ENCODE results near the gene GSG1L2.

The GSG1L2 gene

GRCh38 chr17:9824797-9825338 lies 3.0 kb upstream of the GSG1L2 start:
- DNase-seq (ENCODE audit: low read depth), result no peak

DNA sequence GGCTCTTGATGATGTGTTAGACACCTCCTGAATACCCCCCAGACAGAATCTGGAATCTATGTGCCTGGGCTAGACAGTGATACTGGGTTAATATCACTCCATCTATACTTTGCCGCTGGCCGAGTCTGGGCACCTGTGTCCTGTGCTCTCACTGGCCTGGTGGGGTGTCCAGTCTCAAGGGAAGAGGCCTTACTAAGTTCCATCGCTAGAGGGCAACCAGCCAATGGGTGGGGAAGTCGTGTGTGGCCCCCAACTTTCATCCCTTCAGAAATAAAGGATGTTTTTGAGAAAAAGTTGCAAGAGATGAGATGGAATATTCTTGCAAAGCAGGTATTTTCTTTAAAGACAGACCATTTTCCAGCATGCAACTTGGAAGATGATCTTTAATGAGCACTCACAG lies 2.2 kb upstream of the GSG1L2 start:
- DNase-seq (ENCODE audit: low read depth), result no peak

DNA sequence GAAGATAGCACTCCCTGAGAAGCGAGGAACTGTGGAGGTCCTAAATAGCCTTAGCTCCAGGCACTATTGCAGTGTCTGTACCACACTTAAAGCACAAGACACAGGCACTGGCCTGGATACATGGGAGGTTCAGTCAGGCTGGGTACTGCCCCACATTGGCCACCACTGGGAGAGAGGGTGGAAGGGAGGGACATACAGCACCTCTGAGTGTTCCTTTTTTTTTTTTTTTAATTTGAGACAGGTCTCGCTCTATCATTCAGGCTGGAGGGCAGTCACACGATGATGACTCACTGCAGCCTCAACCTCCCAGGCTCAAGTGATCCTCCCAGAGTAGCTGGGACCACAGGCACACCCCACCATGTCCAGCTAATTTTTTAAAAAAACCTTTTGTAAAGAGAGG lies 1.4 kb downstream of the GSG1L2 start:
- DNase-seq (ENCODE audit: low read depth), result no peak

DNA sequence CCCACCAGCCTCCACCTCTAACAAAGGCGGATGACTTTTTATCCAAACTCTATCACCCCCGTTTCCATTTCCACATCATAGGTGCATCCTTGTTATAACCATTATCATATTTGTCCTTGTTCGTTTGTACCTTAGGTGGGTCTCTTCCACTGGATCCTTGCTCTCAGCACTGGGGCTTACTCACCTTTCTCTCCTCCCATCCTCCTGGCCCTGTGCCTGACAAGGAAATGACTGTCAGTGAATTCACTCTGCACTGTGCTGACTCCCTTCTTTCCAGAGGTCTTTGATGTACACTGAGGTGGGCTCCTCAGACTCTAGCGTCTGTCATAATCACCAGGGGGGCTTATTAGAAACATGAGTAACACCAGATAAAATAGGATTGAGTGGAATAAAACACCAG lies 3.1 kb downstream of the GSG1L2 start:
- DNase-seq (ENCODE audit: low read depth), result no peak

DNA sequence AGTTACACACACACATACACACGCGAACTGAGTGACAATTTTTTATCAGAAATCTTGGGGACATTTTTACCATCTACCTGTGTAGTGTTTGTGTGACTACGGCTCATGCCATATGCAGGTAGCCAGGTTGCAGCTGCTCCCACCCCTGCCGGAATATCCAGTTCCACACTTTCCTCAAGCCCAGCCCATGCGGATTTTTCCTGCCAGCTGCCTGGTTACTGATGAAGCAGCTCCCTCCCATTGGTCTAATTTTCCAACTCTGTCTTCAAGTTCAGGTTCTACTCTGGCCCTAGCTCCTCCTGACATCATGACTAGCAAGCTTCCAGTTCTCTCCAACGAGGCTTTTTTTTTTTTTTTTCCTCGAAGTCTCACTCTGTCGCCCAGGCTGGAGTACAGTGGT lies 4.8 kb downstream of the GSG1L2 start:
- DNase-seq (ENCODE audit: low read depth), result no peak

GRCh38 chr17:9816472-9816871 lies 5.4 kb downstream of the GSG1L2 start:
- no peak for DNase-seq (ENCODE audit: low read depth)

GRCh38 chr17:9814337-9814945 lies 7.4 kb downstream of the GSG1L2 start:
- DNase-seq (ENCODE audit: low read depth), result no peak

DNA sequence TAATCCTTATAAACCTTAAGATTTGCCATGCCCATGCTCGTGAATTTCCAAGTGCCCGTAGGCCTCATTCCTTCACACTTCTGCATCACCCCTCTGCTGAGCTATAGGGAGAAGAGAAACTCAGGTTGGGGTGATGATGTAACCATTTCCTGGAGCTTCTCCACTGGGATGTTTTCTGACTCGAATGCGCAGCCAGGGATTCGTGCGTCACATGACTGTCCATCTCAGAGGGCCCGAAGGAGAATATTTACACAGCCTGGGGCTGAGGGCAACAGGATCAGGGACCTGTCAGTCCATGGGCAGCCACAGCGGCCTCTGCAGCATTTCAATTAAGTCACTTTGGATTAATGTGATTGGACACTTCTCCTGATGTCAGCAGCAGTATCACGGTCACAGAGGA lies 8.7 kb downstream of the GSG1L2 start:
- no peak for DNase-seq (ENCODE audit: low read depth)

- DNase-seq (ENCODE audit: low read depth), result no peak
Observed at GRCh38 chr17:9811537-9811936, 10.3 kb downstream of the GSG1L2 start.

DNA sequence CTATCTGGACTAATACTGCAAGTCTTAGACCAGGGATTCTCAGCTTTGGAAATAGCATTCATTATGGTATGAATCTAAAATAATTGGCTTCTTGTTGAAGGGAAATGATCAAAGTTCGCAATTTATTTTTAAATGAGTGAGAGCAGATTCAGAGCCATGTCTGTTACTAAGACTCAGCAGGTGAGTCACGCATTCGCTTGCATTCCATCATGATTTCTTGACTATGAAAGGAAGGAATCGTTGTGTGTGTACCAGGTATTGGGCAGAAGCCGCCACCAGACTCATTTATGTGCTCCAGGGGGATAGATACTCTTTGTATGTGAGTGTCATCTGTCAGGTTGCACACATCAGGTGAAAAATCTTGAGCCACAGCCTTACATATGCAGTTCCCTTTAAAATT lies 10.8 kb downstream of the GSG1L2 start:
- DNase-seq (ENCODE audit: low read depth), result no peak

DNA sequence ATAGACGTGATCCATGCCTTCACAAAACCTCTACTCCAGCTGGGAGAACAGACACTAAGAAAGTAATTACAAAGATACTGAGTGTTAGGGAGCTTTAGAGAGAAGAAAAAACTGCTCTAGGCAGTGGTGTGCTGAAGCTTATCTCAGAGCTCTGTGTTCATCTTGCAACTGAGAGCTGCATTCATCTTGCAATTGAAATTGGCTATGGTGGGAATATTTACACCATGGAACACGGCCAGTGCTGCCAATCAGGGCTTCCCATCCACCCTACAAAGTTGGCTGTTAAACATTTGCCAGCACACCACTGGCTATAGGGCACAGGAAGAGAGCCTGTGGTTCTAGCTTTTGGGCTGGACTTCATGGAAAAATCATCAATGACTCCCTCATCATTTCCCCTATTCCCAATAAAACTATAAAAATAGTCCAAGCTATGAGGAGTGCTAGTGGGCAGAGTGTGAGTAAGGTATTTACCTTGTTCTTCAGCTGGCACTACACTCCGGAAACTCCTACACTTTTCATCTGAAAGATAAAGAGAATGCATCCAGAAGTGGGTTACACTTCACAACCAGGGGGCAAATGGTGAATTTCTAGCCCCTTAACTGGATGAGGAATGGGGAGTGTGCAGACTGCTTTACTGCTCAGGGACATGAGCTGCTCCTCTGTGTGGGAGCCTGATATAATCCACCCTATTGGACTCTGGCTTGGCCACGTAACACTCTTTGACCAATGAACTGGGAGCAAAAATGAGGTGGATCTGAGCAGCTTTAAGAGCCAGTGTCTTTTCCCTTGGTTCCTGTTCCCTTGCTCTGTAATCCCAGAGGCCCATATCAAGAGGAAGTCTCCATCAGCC lies 11.6 kb downstream of the GSG1L2 start:
- DNase-seq (ENCODE audit: low read depth), result no peak

DNA sequence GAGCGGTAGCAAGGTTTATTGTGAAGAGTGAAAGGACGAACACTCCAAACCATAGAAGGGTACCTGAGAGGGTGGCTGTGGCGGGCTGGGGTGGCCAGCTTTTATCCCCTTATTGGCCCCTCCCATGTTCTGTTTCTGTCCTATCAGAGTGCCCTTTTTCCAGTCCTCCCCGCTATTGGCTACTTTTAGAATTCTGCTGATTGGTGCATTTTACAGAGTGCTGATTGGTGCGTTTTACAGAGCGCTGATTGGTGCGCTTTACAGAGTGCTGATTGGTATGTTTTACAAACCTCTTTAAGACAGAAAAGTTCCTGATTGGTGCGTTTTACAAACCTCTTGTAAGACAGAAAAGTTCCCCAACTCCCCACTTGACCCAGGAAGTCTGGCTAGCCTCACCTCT lies 12.5 kb downstream of the GSG1L2 start:
- no peak for DNase-seq (ENCODE audit: low read depth)

DNA sequence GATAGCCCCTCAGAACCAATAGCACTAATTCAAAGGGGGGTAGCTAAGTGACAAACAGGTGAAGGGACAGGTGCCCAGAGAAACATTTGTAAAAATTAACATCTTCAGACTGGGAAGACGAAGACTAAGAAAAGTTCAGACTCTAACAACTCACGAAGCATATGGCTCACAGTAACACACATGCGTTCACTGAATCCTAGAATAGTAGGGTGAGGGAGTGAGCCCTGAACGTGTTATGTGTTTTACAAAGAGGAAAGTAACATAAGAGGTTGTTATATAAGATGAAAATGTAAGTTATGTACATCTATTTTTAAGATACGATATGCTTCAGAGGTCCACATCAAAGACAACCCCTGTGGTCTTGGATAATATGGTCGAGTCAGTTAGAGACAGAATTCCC lies 15.2 kb downstream of the GSG1L2 start:
- no peak for DNase-seq (ENCODE audit: low read depth)

DNA sequence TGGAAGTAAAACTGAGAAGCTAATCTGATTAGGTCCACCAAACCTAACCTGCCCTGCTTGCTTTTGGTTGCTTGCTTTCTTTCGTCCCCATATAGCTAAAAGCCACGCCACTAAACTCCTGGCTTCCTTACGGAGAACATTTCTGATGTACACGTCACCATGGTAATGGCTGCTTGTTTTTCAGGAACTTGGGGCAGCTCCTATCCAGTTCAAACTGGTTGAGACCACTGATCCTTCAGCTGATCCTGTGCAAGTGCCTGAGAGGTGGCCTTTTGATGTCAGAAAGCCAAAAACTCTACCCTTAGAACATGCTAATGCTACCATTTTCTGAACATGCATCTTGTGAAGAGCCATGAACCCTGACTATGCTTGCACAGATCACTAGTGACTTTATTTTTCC lies 16.1 kb downstream of the GSG1L2 start:
- DNase-seq (ENCODE audit: low read depth), result no peak

DNA sequence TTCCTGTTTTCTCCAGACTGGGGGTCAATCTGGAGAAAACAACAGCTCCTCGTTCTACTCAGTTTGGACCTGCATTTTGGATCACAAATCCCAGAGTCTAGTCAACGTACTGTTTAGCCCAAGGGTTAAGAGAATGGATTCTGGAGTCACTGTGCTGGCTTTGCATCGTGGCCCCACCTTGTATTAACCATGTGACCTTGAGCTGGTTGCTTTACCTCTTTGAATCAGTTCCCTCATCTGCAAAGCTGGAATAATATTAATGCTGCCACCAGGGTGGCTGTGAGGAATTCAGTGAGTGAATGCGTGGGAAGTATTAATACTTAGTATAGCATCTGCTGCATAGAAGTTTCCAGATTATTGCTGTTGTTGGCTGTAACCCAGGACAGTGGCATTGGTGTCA lies 19.2 kb downstream of the GSG1L2 start:
- DNase-seq (ENCODE audit: low read depth), result no peak

DNA sequence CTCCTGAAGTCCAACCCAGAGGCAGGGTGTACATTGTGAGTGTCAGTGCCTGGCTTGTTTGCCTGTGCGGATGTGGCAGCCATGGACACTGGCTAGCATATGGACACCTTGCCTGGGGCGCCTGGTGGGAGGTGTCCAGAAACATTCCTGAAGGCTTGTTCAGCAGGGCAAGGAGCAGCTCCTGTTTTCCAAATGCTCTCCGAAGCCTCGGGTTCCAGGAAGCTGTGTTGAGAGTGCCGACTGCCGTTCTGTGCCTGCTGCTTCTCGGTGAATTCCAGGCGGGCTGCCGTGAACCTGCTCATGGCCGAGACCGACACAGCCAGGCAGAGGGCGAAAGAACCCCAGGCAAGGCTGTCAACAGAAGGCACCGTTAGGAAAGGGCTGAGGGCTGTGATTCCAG lies 19.6 kb downstream of the GSG1L2 start:
- DNase-seq (ENCODE audit: low read depth), result no peak

DNA sequence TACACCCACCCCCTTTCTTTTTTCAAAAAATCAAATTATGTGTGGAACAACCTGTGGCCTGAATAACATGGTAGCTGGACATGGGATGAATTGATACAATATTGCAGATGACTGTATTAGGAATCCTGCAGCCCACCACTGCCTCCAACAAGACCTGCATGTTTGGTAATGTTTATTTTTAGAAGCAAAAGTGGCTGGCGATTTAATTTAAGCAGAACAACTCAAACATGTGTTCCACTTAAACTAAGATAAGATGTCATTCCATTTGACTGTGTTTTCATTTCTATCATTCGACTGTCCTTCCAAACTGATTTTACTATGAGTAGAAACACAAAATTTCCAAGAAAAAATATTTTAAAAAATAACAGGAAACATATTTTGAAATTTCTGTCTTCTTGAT lies 20.4 kb downstream of the GSG1L2 start:
- DNase-seq (ENCODE audit: low read depth), result no peak

- no peak for DNase-seq (ENCODE audit: low read depth)
Observed at GRCh38 chr17:9798724-9799123, 23.2 kb downstream of the GSG1L2 start.

GRCh38 chr17:9798008-9798407 lies 23.9 kb downstream of the GSG1L2 start:
- no peak for DNase-seq (ENCODE audit: low read depth)

- no peak for DNase-seq (ENCODE audit: low read depth)
Observed at GRCh38 chr17:9792181-9792840, 29.6 kb downstream of the GSG1L2 start.

DNA sequence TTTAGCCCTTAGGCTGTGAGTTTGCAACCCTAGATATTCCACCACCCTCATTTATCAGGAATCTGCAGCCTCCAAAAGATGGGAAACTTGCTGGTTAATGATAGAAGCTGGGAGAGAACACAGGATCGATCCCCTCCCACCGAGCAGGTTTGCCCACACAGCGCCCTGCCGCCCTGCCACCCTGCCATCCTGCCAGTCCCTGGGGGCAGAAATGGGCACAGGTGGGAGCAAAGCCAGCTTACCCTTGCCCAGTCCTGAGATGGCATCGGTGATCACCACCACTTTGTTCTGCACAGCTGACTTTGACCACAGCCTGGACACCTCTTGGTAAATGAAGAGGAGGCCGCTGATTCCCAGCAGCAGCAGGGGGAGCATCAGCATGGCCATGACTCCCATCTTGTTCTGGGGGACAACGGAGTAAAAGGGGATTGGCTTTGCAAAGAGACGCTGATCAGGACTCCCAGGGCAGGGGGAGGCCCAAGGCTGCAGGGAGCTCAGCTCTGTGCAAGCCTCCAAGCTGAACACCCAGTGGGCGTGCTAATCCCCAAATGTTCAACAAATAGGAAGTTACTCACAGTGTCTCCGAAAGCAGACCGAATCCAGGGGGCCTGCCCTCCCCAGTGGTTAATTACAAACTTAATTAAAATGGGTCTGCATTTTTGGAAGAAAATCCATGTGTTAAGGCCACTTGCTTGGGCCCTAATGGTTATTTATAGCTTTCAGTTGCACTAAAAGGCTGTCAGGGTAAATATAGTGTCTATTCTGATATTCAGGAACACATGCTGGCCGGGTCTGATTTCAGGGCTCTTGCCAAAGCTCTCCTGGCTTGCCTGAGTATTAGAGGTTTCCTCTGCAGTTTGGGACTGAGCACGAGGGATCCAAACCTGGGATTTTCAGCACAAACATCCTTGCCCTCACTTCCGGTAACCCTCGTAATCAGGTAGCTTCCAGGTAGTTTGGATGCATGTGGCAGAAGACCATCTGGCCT lies 30.7 kb downstream of the GSG1L2 start, which contains the start of gene DHRS7C:
DHRS7C (minus strand) TSS at position 704 of the 988 bp plus-strand sequence; CDS start at position 396, 308 bp downstream.
- DNase-seq (ENCODE audit: low read depth), result no peak

DNA sequence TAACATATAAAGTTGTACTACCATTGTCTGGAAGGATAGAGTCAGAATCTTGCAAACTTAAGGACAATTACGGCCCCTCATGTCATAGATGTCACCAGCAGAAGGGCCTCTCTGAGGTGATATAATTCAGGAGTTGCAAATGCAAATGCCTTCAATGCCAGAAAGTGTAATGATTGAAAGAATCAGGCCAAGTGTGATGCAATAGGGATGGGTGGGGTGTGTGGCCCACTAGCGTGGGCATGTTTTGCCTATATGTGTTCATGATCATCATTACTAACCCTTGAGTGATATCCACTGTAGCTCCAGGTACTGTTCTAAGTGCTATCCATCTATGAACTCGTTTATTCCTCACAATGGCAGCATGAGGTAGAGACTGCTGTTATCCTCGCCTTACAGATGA lies 31.6 kb downstream of the GSG1L2 start:
- no peak for DNase-seq (ENCODE audit: low read depth)

All from T-helper 22 cell (primary cell).